Activated CD4-positive, alpha-beta T cell treated with anti-CD3 and anti-CD28 coated beads, Interleukin-2, Interleukin-4, amounts not matched to agents 100 ng/mL and 50 ng/mL, durations not matched to agents 16 hours and 8 hours (primary cell): ENCODE data around the gene FOXK2.
A peak's percentile ranks its signal among the peaks of the same experiment; 100 is the strongest.
"Not testable (repeated sequence)": the region's sequence is repeated elsewhere in the genome, so short reads cannot be mapped to it uniquely, and the experiment has no call there.

ENCODE experiments used
- DNase-seq: peaks from one replicate; pipeline ENCODE4 v3.0.0-alpha.2; 2020; ENCODE audit warnings: low spot score

FOXK2 gene

DNA sequence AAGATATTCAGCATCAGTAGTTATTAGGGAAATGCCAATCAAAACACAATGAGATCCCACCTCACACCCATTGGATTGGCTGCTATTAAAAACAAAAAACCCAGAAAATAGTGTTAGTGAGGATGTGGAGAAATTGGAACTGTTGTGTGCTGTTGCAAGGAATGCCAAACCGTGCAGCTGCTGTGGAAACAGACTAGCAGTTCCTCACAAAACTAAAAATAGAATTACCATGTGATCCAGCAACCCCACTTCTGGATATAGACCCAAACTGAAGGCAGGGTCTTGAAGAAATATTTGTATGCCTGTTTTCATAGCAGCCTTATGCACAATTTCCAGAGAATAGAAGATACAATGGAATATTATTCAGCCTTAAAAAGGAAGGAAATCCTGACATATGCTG, 46.0 kb downstream of the FOXK2 start:
- no peak for DNase-seq

DNA sequence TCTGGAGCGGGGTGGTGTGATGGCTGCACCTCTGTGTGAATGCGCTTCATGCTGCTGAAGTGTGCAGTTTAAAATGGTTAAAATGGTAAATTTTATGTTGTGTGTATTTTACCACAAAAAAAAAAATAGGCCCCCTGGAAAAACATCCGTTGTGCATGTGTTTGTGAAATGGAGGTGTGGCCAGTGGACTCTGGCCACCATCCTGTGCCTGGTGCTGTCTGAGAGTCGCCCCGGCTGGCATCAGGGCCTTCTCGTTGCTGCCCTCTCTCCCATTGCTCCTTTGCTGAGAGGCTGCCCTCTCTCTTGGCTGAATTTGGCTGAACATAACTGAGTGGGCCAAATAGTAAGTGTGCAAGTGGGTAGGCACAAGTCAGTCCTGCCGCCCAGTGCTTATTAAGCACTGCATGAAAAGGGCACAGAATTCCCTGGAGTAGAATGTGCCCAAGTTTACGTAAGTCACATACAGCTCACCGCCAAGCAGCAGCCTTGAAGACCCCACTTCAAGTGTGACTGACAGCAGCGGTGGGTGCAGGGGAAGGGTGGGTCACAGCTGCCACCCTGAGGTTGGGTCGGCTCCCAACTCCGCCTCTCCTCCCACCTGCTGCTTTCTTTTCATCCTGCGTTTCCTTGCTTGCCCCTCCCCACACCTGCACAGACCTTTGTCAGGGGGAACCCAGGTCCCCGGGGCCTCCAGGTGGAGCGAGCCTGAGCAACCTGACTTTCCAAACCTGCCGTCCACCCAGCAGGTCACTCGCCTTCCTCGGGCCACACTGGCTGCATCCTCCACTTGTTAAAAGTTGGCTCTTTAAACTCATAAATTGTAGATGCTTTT, 46.8 kb downstream of the FOXK2 start:
- DNase-seq = no peak

DNA sequence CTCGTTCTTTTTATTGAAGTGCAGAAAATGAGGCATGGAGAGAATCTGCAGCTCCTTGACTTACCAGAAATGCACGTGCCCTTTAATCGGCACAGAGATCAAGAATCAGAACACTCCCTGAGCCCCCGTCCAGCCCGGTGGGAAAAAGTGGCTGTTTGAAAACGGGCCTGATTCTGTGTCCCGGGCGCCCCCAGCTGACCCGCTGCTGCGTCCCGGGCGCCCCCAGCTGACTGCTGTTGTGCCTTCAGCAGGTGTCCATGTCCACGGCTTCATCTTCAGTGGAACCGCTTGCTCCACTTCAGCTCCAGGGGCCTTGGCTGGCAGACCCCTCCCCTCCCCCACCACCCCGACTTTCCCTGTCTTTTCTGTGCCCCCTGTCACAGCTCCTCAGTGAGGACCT, 47.8 kb downstream of the FOXK2 start:
- DNase-seq = no peak

DNA sequence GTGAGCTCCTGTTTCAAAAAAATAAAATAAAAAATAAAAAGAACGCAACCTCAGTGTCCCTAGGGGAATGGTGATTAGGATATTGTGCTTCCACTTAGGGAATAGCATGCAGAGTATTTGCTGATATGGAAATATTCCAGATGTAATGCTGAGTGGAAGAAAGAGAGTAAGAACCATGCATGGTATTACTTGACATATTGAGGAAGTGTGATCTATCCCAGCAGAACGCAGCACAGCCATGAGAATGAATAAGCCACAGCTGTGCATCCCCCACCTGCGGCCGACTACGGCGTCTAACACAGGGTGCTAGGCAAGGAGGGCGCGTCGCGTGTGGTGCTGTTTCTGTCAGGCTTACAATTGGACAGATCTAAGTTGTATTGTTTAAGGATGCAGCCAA, 49.5 kb downstream of the FOXK2 start:
- no peak for DNase-seq

GRCh38 chr17:82569621-82570020, 50.1 kb downstream of the FOXK2 start:
- no peak for DNase-seq

DNA sequence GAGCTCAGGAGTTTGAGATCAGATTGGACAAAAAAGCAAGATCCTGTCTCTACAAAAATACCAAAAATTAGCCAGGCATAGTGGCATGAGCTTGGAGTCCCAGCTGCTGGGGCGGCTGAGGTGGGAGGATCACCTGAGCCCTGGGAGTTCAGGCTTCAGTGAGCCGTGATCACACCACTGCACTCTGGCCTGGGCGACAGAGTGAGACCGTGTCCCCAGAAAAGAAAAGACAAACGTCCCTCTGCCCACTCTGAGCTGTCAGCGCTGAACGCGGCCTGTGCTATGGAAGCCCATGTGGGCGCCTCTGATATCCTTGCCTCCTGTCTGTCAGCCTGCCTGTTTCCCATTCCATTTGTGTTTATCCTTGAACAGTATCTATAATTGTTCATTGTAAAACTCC, 50.7 kb downstream of the FOXK2 start:
- no peak for DNase-seq

DNA sequence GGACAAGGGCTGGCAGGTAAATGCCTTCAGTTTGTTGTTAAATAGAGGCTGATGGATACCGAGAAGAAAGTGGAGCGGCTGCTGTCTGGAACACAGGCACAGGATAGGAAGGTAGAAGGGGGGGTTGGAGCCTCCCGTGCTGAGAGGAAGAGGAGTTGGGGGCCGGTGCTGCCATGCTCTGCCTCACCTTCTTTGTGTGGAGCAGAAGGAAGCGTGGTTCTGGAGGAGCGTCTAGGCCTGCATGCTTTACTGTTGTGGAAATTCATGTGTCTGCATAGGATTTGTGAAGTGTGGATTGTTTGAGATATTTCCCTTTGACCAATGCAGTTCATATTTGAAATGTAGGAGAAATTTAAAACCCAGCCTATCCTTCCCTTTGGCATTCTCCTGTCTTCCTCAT, 52.3 kb downstream of the FOXK2 start:
- DNase-seq = no peak

GRCh38 chr17:82574041-82574440, 54.5 kb downstream of the FOXK2 start:
- no peak for DNase-seq

DNA sequence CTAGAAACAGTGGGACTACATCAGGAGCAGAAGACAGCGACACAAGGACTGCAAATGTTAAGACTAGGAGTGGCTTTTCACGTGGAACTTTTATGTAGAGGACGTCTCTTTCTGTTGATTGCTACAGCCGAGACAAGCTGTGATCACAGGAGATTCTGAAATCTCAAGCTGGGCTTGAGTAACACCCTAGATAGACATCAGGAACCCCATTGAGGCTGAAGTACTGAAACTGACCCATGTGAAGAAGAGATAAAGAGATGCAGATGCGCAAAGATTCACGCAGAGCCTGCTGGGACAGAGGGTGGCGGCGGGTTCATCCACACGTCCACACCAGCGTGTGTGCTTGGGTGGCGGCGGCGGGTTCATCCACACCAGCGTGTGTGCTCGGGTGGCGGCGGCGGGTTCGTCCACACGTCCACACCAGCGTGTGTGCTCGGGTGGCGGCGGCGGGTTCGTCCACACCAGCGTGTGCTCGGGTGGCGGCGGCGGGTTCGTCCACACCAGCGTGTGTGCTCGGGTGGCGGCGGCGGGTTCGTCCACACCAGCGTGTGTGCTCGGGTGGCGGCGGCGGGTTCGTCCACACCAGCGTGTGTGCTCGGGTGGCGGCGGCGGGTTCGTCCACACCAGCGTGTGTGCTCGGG, 56.2 kb downstream of the FOXK2 start:
- not testable (repeated sequence) for DNase-seq

DNA sequence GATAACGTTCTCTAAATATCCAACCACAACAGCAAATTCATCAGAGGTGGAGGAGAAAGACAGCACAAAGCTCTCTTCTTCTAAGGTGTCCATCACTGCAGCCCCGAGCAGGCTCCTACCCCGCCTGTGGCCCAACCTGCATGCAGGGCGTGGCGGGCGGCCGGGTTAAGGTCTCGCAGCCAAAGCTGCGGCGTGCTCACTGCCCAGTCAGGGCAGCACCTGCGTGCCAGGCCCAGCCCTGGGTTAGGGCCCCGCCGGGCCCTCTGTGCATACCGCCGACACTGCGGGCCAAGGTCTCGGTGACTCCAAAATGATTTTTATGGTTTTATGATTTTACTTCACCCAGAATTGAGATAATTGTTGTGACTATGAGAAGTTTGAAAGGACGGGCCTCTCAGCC, 57.8 kb downstream of the FOXK2 start:
- DNase-seq = no peak

- DNase-seq = not testable (repeated sequence)
Measured at GRCh38 chr17:82579969-82580368, 60.4 kb downstream of the FOXK2 start.

GRCh38 chr17:82582213-82582612, 62.7 kb downstream of the FOXK2 start:
- DNase-seq = no peak

DNA sequence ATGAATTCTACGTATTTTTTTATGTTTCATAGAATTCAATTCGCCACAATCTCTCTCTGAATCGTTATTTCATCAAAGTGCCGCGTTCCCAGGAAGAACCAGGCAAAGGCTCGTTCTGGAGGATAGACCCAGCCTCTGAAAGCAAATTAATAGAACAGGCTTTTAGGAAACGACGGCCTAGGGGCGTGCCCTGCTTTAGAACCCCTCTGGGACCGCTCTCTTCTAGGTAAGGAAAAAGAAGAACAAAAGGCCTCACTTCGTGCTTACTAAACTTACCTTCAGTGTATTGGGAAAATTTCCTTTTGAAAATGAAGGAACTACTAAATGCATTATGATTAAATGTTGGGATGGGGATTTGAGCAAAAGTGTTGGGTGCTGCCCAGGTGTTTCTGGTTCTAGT, 63.2 kb downstream of the FOXK2 start:
- no peak for DNase-seq

GRCh38 chr17:82583720-82584234, 64.2 kb downstream of the FOXK2 start:
- DNase-seq = no peak

- DNase-seq = peak; percentile 32
Measured at GRCh38 chr17:82585935-82586575, 66.5 kb downstream of the FOXK2 start.

- no peak for DNase-seq
Measured at GRCh38 chr17:82586576-82587233, 67.2 kb downstream of the FOXK2 start.

- no peak for DNase-seq
Measured at GRCh38 chr17:82587234-82588086, 67.9 kb downstream of the FOXK2 start.

DNA sequence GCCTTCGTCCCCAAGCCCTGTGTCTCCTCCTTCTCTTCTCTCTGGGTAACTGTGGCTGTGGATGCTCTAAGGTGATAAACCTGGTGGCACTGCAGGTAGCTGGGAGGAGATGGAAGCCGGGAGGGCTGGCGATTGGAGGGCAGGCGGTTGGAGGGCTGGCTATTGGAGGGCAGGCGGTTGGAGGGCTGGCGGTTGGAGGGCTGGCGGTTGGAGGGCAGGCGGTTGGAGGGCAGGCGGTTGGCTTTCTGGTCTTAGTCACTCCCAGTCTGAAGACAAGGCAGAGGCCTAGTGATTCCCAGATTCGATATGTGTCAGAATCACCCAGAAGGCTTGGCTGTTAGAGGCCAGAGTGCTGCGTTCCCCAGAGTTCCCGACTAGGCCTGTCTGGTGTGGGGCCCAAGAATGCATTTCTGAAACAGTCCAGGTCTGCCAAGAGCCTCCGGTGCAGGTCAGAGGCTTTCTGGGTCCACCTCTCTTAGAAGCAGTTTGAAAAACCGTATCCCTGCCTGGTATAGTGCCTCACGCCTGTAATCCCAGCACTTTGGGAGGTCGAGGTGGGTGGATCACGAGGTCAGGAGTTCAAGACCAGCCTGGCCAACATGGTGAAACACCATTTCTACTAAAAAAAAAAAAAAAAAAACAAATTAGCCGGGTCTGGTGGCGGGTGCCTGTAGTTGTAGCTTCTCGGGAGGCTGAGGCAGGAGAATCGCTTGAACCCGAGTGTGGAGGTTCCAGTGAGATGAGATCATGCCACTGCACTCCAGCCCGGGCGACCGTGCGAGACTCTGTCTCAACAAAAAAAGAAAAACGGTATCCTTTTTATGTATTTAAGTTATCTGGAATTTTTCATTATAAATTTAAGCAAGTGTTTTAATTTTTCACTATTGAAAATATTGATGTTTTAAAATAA, 69.0 kb downstream of the FOXK2 start:
- DNase-seq = no peak

GRCh38 chr17:82589851-82590180, 70.3 kb downstream of the FOXK2 start:
- DNase-seq = no peak

DNA sequence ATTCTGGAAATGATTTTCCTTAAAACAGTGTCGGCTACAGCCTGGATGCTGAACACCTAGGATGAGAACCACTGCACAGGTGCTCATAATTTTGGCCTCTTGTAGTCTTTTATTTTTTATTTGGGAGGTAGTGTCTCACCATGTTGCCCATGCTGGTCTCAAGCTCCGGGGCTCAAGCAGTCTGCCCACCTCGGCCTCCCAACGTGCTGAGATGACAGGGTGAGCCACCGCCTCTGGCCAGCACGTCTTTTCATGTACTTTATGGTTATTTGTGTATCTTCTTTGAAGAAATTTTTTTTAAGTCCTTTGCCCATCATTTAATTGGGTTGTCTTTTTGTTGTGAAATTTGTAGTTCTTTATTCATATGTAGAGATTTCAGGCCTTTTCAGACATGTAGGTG, 70.7 kb downstream of the FOXK2 start:
- no peak for DNase-seq
